Vagina (tissue), 2 donors: ENCODE data around the gene ZNF681. TPM values are rescaled to one million over a fixed set of nuclear protein-coding genes. Genes with fewer than 3 reads are reported as not detected.
A peak's percentile ranks its signal among the peaks of the same experiment; 100 is the strongest.

Experiments used
- DNase-seq, 2 donors: peaks; one replicate each; pipeline ENCODE4 v3.0.0-alpha.2; 2017; ENCODE audit errors: extremely low spot score in 2 of 2
- H3K27ac ChIP-seq: fragments of 200-600 bp; sonication (generic); one replicate; pipeline ENCODE4 v1.5.1; 2019
- H3K27me3 ChIP-seq: fragments of 200-600 bp; sonication (generic); one replicate; pipeline ENCODE4 v1.5.1; 2019
- H3K36me3 ChIP-seq, 2 donors: fragments of 200-600 bp; sonication (generic); one replicate each; pipeline ENCODE4 v1.5.1; 2017 to 2019
- H3K4me1 ChIP-seq: fragments of 200-600 bp; sonication (generic); one replicate; pipeline ENCODE4 v1.5.1; 2019
- H3K4me3 ChIP-seq, 2 donors: fragments of 200-600 bp; sonication (generic); 1 replicate in 1 of 2; 2 replicates in 1 of 2; pipeline ENCODE4 v1.5.1; 2016 to 2019
- H3K9me3 ChIP-seq: fragments of 200-600 bp; sonication (generic); one replicate; pipeline ENCODE4 v1.5.1; 2019
- CTCF ChIP-seq, 3 experiments: fragments of 450-650 bp in 2 of 3; fragments of 200-600 bp in 1 of 3; sonication (generic) in 1 of 3; IDR thresholded peaks; one replicate each; pipeline ENCODE4 v1.5.1; 2017 to 2019; ENCODE audit warnings: antibody characterized with exemption in 3 of 3, mild to moderate bottlenecking in 2 of 3, moderate library complexity in 2 of 3
- POLR2A ChIP-seq, 2 donors: fragments of 450-650 bp; IDR thresholded peaks; one replicate each; pipeline ENCODE4 v1.6.1; 2017; ENCODE audit warnings: antibody characterized with exemption in 2 of 2, mild to moderate bottlenecking in 2 of 2, moderate library complexity in 2 of 2
- POLR2AphosphoS5 ChIP-seq, 2 donors: sonication (generic); formaldehyde crosslinking; IDR thresholded peaks; one replicate each; pipeline ENCODE4 v1.9.0; 2017; ENCODE audit warnings: antibody characterized with exemption in 2 of 2, mild to moderate bottlenecking in 2 of 2, low read depth in 1 of 2; ENCODE audit not compliant: insufficient read depth in 1 of 2
- intact Hi-C: fragments of 100-400 bp; cut with DNase I; formaldehyde crosslinking; loops from one replicate; pipeline ENCODE4 v1.15.1; 2023
- total RNA-seq: library from RNA; depleted of rRNA; stranded (reverse); fragments of >200 nt; gene quantifications from one replicate; pipeline ENCODE4 v1.2.3, GENCODE V29; 2016

Gene ZNF681
- total RNA-seq, 1 donor from 2014 or later, result 1.7 TPM

DNA sequence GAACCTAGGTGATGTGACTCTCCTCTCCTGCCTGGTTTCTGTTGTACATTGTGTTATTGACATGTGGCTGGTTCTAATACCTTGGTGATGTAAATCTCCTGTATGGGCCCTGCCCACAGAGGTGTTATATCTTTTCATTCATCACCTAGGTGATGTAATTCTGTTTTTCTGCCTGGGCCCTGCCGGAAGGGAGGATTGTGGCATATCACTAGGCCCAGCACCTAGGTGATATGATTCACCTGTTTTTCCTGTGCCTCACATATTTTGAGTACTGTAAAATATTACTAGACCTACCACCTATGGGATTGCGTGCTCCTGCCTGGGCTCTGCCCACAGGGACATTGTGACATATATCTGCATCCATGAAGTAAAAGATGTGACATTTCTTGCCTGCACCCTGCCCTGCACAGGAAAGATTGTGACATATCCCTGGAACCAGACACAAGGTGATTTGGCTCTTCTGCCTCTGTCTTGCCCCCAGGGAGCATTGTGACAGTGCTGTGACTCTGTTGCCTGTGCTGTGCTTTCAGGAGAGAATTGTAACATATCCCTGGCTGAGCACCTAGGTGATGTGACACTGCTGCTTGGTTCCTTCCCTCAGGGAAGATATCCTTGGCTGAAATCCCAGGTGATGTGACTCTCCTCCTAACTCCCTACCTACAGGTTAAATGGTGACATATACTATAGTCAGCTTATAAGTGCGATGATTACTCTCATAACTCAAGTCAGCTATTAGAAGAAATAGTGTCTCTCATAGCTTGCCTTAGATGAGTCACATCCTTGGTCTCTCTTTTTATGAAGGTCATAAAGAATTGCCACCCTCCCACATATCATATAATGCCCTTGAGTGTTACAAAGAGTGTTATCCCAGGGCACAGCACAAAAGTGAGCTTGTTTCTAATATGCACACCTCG is 13.3 kb upstream of the ZNF681 start:
- H3K4me3 ChIP-seq, result no peak overlapping the region

GRCh38 chr19:23771316-23771715 is 12.6 kb upstream of the ZNF681 start:
- Histone ChIP-seq H3K27ac (no peak overlapping the region), H3K4me3 (no peak overlapping the region), H3K4me1 (no peaks in the 10 kb centered on the region), H3K9me3 (no peaks in the 10 kb centered on the region), H3K36me3 (no peaks in the 10 kb centered on the region), H3K27me3 (no peaks in the 10 kb centered on the region)
- intact Hi-C loops, result no loop called here
- TF ChIP-seq CTCF (IDR thresholded peaks at IDR 0.05), result no peak
- TF ChIP-seq POLR2A (IDR thresholded peaks at IDR 0.05), result no peak
- TF ChIP-seq POLR2AphosphoS5 (IDR thresholded peaks at IDR 0.05; ENCODE audit: insufficient read depth in 1 of 2, low read depth in 1 of 2), result no peak
- DNase-seq, result no peak

More for the DNA sequence above, 13.3 kb upstream of the ZNF681 start:
- Histone ChIP-seq H3K4me1 (no peaks in the 10 kb centered on the region), H3K9me3 (no peaks in the 10 kb centered on the region), H3K36me3 (no peaks in the 10 kb centered on the region), H3K27me3 (no peaks in the 10 kb centered on the region), H3K27ac (no peak overlapping the region)
- intact Hi-C loops, result no loop called here
- TF ChIP-seq CTCF (IDR thresholded peaks at IDR 0.05), result no peak
- TF ChIP-seq POLR2A (IDR thresholded peaks at IDR 0.05), result no peak
- no peak for TF ChIP-seq POLR2AphosphoS5 (IDR thresholded peaks at IDR 0.05; ENCODE audit: insufficient read depth in 1 of 2, low read depth in 1 of 2)
- DNase-seq, result peak in 1 of 2 donors; percentile 42

- Histone ChIP-seq H3K27me3 (no peaks in the 10 kb centered on the region), H3K36me3 (no peaks in the 10 kb centered on the region), H3K27ac (no peak overlapping the region), H3K4me1 (no peaks in the 10 kb centered on the region), H3K4me3 (no peak overlapping the region), H3K9me3 (no peaks in the 10 kb centered on the region)
- TF ChIP-seq POLR2A (IDR thresholded peaks at IDR 0.05) (no peak), POLR2AphosphoS5 (IDR thresholded peaks at IDR 0.05; ENCODE audit: insufficient read depth in 1 of 2, low read depth in 1 of 2) (no peak), CTCF (IDR thresholded peaks at IDR 0.05) (no peak)
- intact Hi-C loops, result no loop called here
- no peak for DNase-seq
Observed at GRCh38 chr19:23770672-23771250, 12.1 kb upstream of the ZNF681 start.

GRCh38 chr19:23769691-23770468 is 11.2 kb upstream of the ZNF681 start:
- no peaks in the 10 kb centered on the region for H3K9me3 ChIP-seq
- H3K4me1 ChIP-seq, result no peaks in the 10 kb centered on the region
- no peak for DNase-seq
- no peaks in the 10 kb centered on the region for H3K27me3 ChIP-seq
- intact Hi-C loops, result no loop called here
- no peak for TF ChIP-seq POLR2AphosphoS5 (IDR thresholded peaks at IDR 0.05; ENCODE audit: insufficient read depth in 1 of 2, low read depth in 1 of 2)
- H3K36me3 ChIP-seq, result no peaks in the 10 kb centered on the region
- no peak overlapping the region for H3K4me3 ChIP-seq
- H3K27ac ChIP-seq, result no peak overlapping the region

- no peak for TF ChIP-seq POLR2A (IDR thresholded peaks at IDR 0.05)
- no peak for TF ChIP-seq CTCF (IDR thresholded peaks at IDR 0.05)
- no peak for TF ChIP-seq POLR2AphosphoS5 (IDR thresholded peaks at IDR 0.05; ENCODE audit: insufficient read depth in 1 of 2, low read depth in 1 of 2)
- Histone ChIP-seq H3K9me3 (no peaks in the 10 kb centered on the region), H3K4me3 (no peak overlapping the region), H3K36me3 (no peaks in the 10 kb centered on the region), H3K27ac (no peak overlapping the region), H3K4me1 (peaks cover 10% of the 10 kb centered on the region), H3K27me3 (no peaks in the 10 kb centered on the region)
- intact Hi-C loops, result no loop called here
- peak in 1 of 2 donors; percentile 20 for DNase-seq
Observed at GRCh38 chr19:23766951-23767350, 8.3 kb upstream of the ZNF681 start.
